ENCODE measurements around the gene NADK. TPM values are rescaled to one million over a fixed set of nuclear protein-coding genes. Genes with fewer than 3 reads are reported as not detected.

NADK gene
- total and polyA plus RNA-seq, 2 of the 13 experiments (the other 11 are each of a cell fraction or from before 2014, with no cell fraction given), result 56.6 to 60.1 TPM

DNA sequence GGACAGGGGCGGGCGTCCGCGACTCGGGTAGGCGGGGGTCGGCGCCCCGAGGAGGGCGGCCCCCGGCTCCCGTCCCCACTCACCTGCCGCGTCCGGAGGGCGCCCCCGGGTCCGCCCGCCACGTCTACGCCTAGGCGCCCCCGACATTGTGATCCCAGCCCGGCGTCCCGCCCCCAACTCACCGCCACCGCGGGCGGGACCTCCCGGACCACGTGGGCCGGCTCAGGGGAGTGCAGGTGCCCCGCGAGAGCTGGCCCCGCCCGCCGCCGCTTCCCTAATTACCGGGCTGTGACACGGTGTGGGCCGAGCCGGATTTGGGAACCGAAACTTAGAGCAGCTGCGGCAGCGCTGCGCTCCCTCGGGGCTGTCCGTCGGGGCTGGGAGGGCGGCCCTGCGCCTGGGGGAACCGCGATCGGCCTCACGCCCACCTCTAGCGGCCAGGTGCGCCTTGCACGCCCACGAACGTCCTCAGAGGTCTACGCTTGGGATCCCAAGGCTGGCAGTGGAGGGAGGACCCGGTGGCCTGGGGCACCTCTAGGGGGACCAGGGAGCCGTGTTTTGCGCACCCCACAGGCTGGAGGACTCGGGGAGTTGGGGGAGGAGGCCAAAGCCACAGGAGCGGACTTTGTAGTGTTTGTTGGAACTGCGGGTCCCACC is 521 bp upstream of the NADK start (continued):
- TF ChIP-seq, protein P1, sequence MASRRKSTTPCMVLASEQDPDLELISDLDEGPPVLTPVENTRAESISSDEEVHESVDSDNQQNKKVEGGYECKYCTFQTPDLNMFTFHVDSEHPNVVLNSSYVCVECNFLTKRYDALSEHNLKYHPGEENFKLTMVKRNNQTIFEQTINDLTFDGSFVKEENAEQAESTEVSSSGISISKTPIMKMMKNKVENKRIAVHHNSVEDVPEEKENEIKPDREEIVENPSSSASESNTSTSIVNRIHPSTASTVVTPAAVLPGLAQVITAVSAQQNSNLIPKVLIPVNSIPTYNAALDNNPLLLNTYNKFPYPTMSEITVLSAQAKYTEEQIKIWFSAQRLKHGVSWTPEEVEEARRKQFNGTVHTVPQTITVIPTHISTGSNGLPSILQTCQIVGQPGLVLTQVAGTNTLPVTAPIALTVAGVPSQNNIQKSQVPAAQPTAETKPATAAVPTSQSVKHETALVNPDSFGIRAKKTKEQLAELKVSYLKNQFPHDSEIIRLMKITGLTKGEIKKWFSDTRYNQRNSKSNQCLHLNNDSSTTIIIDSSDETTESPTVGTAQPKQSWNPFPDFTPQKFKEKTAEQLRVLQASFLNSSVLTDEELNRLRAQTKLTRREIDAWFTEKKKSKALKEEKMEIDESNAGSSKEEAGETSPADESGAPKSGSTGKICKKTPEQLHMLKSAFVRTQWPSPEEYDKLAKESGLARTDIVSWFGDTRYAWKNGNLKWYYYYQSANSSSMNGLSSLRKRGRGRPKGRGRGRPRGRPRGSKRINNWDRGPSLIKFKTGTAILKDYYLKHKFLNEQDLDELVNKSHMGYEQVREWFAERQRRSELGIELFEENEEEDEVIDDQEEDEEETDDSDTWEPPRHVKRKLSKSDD (CRISPR knock-in tag; IDR thresholded peaks at IDR 0.05; ENCODE audit: low read depth), result no peak
- no peak for TF ChIP-seq ZBTB2 (CRISPR knock-in tag; IDR thresholded peaks at IDR 0.05; ENCODE audit: low read depth)
- TF ChIP-seq RBM22 (optimal IDR thresholded peaks at IDR 0.05; ENCODE audit: low read length), result peak; percentile 45
- TF ChIP-seq TARDBP (CRISPR knock-in tag; IDR thresholded peaks at IDR 0.05), result peak; percentile 63; the same call in 1 of the 2 replicates
- no peak for TF ChIP-seq ZNF317 (CRISPR knock-in tag; IDR thresholded peaks at IDR 0.05)
- TF ChIP-seq CENPT (CRISPR knock-in tag; IDR thresholded peaks at IDR 0.05; ENCODE audit: low read depth), result no peak; the same call in 1 of the 2 replicates
- no peak for TF ChIP-seq ZC3H4 (CRISPR knock-in tag; IDR thresholded peaks at IDR 0.05; ENCODE audit: borderline replicate concordance)
- TF ChIP-seq, protein P2, sequence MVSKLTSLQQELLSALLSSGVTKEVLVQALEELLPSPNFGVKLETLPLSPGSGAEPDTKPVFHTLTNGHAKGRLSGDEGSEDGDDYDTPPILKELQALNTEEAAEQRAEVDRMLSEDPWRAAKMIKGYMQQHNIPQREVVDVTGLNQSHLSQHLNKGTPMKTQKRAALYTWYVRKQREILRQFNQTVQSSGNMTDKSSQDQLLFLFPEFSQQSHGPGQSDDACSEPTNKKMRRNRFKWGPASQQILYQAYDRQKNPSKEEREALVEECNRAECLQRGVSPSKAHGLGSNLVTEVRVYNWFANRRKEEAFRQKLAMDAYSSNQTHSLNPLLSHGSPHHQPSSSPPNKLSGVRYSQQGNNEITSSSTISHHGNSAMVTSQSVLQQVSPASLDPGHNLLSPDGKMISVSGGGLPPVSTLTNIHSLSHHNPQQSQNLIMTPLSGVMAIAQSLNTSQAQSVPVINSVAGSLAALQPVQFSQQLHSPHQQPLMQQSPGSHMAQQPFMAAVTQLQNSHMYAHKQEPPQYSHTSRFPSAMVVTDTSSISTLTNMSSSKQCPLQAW (CRISPR knock-in tag; IDR thresholded peaks at IDR 0.05), result peak; percentile 26; the same call in 1 of the 2 replicates
- no peak for TF ChIP-seq TMF1 (CRISPR knock-in tag; IDR thresholded peaks at IDR 0.05; ENCODE audit: low read depth)
- TF ChIP-seq ZNF30 (CRISPR knock-in tag; IDR thresholded peaks at IDR 0.05), result no peak
- peak; percentile 68 for TF ChIP-seq KAT8 (CRISPR knock-in tag; IDR thresholded peaks at IDR 0.05)
- TF ChIP-seq ZNF772 (CRISPR knock-in tag; IDR thresholded peaks at IDR 0.05), result no peak
- no peak for TF ChIP-seq ZZZ3 (CRISPR knock-in tag; IDR thresholded peaks at IDR 0.05; ENCODE audit: borderline replicate concordance)
- TF ChIP-seq TEF (CRISPR knock-in tag; IDR thresholded peaks at IDR 0.05), result no peak
- TF ChIP-seq MXD3 (CRISPR knock-in tag; IDR thresholded peaks at IDR 0.05), result peak; percentile 83; the same call in 1 of the 2 replicates
- TF ChIP-seq SIN3B (IDR thresholded peaks at IDR 0.05; ENCODE audit: low read length), result no peak
- peak; percentile 64; the same call in 1 of the 2 replicates for TF ChIP-seq NFE2L1 (CRISPR knock-in tag; IDR thresholded peaks at IDR 0.05; ENCODE audit: borderline replicate concordance)
- TF ChIP-seq KDM5A (IDR thresholded peaks at IDR 0.05; ENCODE audit: borderline replicate concordance, low read length), result no peak
- peak; percentile 62 for TF ChIP-seq ZNF883 (CRISPR knock-in tag; IDR thresholded peaks at IDR 0.05; ENCODE audit: not compliant biosample characterization)
- no peak for TF ChIP-seq TIGD3 (CRISPR knock-in tag; IDR thresholded peaks at IDR 0.05; ENCODE audit: borderline replicate concordance)
- peak; percentile 19; the same call in 1 of the 2 replicates for TF ChIP-seq GATAD2A (CRISPR knock-in tag; IDR thresholded peaks at IDR 0.05)

All from HepG2 (cell line).